HG02798 (cell line): ENCODE data around the gene CYBC1.

ENCODE experiments used
- ATAC-seq: cut with Tn5 transposase; IDR thresholded peaks from one replicate; pipeline ENCODE4 v1.9.1; 2021; ENCODE audit warnings: mild to moderate bottlenecking; ENCODE audit not compliant: unreplicated experiment, poor library complexity

Gene CYBC1

GRCh38 chr17:82452162-82452561 is 1.6 kb upstream of the CYBC1 start:
- ATAC-seq: no peak

DNA sequence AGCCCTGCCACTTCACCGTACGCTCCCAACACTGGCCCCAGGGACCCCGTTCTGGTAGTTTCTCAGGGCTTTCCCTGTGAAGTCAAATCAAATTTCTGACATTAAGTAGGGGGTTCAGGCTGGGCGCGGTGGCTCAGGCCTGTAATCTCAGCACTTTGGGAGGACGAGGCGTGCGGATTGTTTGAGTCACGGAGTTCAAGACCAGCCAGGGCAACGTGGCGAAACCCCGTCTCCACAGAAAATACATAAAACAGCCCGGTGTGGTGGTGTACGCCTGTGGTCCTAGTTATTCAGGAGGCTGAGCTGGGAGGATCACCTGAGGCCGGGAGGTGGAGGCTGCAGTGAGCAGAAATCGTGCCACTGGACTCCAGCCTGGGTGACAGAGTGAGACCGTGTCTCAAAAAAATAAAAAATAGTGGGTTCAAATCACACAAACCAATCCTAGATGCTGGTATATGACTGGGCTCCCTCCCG is 632 bp downstream of the CYBC1 start:
- ATAC-seq: no peak

DNA sequence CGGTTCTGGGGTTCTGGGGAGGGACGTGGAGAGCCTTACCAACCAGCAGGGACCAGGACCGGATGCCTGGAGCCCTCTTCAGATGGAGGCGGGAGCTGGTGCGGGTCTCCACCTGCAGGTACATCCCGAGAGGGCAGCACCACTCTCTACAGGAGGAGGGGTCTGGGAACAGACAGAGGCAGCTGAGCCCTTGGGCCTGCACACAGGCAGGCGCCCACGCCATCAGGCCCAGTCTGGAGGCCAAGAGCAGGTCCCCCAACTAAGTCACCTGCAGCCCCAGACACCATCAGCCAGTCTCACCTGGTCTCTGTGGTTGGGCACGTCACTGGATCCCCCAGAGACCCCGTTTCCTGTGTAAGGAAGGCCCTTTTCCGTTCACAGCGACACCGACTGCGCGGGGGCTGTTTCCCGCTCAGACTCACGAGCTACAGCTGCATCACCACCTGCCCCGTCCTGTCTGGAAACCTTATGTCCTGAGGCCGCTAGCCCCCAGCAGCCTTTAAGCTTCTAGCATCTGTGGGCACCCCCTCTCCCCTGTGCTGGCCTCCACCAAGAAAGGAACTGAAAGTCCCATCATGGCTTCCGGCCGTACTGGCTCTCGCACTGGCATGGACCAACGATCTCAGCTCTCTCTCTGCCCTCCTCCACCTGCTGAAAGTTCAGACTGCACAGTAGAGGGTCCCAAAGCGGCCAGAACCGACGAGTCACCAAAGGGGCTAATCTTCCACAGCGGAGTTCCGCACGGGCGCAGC is 1.2 kb downstream of the CYBC1 start:
- ATAC-seq: peak; percentile 46

- ATAC-seq: no peak
Observed at GRCh38 chr17:82447876-82448275, 2.7 kb downstream of the CYBC1 start.

DNA sequence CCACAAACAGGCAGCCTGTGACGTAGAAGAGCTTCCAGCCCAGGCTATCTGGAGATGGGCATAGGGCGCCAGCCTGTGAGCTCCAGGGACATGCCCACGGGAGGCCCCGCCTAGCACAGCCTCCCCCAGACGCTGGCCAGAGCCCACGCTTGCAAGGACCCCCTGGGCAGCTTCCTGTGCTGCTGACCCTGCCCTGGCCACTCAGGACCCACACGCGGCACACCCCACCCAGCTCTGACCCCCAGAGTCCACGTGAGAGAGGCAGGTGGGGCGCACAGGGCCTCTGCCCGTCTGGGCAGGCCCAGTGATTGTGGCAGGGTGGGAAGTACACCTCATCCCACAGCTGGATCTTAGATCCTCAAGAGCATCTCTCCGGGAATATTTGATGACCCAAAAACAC is 3.9 kb downstream of the CYBC1 start:
- no peak for ATAC-seq

DNA sequence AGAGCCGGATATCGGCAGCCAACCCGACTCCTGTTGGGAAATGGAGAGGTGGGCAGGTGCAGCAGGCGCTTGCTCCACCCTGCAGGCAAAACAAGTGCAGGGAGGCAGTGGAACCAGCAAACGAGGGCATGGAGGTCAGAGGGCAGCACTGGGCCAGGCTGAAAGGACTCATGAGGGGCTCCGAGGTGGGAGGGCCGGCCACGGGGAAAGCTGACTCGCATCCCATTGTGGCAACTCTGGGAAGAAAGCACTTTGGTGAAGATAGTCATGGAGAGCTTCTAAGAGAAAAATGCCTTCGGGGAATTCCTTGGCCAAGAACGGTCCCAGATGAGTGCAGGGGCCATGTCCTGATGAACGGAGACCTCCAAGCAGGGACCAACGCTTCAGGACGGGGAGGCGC is 4.4 kb downstream of the CYBC1 start:
- no peak for ATAC-seq

DNA sequence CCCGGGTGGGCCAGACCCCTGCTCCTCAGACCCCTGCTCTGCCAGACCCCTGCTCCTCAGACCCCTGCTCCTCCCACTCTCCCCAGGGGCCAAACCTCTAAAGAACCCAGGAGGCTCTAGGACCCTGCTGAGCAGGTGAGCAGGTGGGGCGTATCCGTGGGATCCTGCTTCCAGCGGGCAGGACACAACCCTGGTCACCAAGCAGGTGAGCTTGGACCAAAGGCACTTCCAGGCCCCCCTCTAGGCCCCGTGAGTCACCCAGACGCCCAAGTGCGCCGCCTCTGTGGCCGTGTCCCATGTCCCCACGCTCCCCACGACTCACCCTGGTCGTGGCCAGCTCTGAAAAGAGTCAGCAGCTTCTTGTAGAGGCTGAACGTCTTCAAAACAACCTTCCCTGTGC is 5.0 kb downstream of the CYBC1 start:
- ATAC-seq: no peak

GRCh38 chr17:82444941-82445521 is 5.5 kb downstream of the CYBC1 start:
- ATAC-seq: no peak

GRCh38 chr17:82444284-82444893 is 6.2 kb downstream of the CYBC1 start:
- no peak for ATAC-seq

GRCh38 chr17:82443465-82444283 is 6.9 kb downstream of the CYBC1 start:
- ATAC-seq: no peak

- ATAC-seq: no peak
Observed at GRCh38 chr17:82442643-82443464, 7.7 kb downstream of the CYBC1 start.

DNA sequence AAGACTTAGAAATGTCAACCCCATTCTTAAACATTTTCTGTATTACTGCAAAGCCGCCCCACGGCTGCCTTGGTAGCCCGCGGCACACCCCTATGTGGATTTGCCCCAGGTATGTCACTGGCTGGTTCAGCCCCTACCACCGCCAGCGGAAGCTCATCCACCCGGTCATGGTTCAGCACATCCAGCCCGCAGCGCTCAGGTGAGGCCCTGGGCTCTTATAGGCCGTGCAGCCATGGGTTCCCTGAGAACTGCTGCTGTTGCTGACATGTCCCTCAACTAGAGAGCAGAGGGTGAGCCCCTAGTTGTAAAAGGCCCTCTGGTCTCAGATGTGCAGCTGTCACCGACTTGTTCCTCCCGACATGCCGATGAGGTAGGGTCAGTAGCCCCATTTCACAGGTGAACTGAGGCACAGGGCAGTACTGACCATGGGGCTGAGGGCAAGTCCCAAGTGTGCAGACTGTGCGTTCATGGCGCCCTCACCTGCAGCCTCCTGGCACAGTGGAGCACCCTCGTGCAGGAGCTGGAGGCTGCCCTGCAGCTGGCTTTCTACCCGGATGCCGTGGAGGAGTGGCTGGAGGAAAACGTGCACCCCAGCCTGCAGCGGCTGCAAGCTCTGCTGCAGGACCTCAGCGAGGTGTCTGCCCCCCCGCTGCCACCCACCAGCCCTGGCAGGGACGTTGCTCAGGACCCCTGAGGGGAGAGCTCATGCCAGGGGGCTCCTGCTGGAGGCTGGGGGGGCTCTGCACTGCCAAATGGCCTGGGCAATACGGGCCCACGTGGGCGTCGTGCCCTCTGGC is 8.7 kb downstream of the CYBC1 start:
- ATAC-seq: no peak

DNA sequence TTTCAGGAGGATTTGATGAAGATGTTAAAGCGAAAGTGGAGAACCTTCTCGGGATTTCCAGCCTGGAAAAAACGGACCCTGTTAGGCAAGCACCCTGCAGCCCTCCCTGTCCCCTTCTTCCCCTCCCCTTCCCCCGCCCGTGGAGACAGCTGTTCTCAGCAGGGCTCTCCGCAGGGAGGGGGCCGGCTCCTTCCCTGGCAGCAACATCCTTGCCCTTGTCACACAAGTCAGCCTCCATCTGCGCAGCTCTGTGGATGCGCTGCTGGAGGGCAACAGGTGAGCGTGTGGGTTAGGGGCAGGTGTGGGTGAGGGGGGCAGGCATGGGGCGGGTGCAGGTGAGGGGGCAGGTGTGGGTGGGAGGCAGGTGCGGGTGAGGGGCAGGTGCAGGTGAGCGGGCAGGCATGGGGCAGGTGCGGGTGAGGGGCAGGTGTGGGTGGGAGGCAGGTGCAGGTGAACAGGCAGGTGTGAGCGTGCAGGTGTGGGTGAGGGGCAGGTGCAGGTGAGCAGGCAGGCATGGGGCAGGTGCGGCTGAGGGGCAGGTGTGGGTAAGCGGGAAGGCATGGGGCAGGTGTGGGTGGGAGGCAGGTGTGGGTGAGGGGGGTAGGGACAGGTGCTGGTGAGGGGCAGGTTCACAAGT is 9.4 kb downstream of the CYBC1 start:
- no peak for ATAC-seq

- ATAC-seq: no peak
Observed at GRCh38 chr17:82440469-82440981, 10.0 kb downstream of the CYBC1 start.

- ATAC-seq: no peak
Observed at GRCh38 chr17:82439829-82440365, 10.7 kb downstream of the CYBC1 start.

- no peak for ATAC-seq
Observed at GRCh38 chr17:82439194-82439828, 11.2 kb downstream of the CYBC1 start.

- ATAC-seq: no peak
Observed at GRCh38 chr17:82438401-82439193, 12.0 kb downstream of the CYBC1 start.
